LHCN-M2 (cell line): ENCODE results near the gene RHOA. TPM values are rescaled to one million over a fixed set of nuclear protein-coding genes. Genes with fewer than 3 reads are reported as not detected.
"Not testable (repeated sequence)": the region's sequence is repeated elsewhere in the genome, so short reads cannot be mapped to it uniquely, and the experiment has no call there.

ENCODE experiments used
- DNase-seq: peaks from one replicate; pipeline ENCODE4 v3.0.0-alpha.2; 2012; ENCODE audit warnings: low read depth
- total RNA-seq: library from RNA; depleted of rRNA; stranded (reverse); fragments of >200 nt; gene quantifications from 2 replicates; pipeline ENCODE4 v1.2.3, GENCODE V29; 2014

The RHOA gene
- total RNA-seq, 1 experiment from 2014 or later, result 706 TPM

DNA sequence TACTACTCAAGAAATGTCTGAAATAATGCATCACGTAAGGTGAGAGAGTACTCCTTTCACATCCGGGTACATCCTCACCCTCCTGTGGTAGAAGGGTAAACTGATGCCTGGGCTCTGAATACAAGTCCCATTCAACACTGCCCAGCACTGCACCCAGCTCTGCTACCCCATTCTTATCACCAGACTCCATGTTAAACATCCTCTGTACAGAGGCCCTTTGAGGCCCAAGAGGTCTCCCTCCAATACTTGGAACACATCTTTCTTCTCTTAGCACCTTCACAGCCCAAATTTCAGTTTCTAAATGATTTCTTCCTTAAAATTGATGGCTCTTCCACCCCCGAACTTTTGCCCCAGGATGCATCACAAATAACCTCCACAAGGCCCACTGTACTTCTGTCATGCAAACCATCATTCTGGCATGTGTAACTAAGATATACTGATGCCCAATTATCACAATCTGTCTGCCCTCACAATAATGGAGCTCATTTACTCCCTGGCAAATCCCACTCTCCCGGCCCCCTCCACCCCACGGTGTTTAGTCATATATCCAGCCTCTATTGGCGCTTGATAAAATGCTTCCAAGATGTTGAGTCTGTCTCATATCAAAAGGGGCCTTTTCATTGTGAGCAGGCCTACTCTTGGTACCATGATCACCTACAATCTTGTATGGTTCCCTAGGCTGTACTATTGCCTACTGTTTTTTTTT is 41.0 kb downstream of the RHOA start:
- DNase-seq, result no peak

GRCh38 chr3:49362561-49362960 is 49.2 kb downstream of the RHOA start:
- no peak for DNase-seq

DNA sequence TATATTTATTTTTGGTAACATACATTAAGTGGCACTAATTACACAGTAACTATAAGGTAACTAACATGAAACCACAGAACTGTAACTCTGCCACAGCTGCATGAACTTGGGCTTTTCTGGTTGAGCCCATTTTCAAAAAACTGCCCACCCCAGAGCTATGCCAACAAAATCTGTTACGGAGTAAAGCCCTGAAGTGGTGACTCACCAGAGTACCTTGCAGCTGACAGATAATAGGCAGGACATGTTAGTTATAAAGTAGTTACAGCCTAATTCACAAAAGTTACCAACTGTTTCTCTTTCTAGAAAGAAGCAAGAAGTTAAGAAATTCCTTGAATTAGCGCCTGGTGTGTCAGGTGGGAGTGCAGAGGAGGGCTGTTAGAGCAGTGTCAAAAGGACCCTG is 52.2 kb downstream of the RHOA start:
- peak; percentile 75 for DNase-seq

DNA sequence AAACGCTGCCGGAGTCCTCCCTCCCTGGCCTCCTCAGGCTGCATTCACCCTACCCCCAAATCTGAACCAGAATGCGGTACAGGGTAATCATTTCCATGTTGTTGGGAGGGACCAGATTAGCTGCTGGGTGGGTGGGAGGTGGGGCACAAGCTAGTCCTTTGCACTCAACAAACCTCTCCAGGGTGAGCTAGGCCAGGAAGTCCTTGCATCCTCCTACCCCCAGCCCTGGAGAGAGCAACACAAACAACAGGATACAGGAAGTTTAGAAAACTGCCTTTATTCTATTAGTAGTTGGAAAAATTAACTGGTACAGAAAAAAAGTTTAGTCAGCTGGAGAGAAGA is 52.9 kb downstream of the RHOA start:
- no peak for DNase-seq

- DNase-seq, result peak; percentile 96
Observed at GRCh38 chr3:49358217-49358883, 53.4 kb downstream of the RHOA start, which contains the start of gene GPX1. TSS of gene GPX1 (minus strand) at chr3:49358353. CDS start at chr3:49358278, 75 bp downstream.

- peak; percentile 90 for DNase-seq
Observed at GRCh38 chr3:49357443-49358216, 54.1 kb downstream of the RHOA start.

DNA sequence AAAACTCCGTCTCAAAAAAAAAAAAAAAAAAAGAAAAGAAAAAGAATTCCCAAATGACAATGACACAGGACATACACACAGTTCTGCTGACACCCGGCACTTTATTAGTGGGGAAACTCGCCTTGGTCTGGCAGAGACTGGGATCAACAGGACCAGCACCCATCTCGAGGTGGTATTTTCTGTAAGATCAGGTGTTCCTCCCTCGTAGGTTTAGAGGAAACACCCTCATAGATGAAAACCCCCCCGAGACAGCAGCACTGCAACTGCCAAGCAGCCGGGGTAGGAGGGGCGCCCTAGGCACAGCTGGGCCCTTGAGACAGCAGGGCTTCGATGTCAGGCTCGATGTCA is 54.7 kb downstream of the RHOA start:
- not testable (repeated sequence) for DNase-seq

GRCh38 chr3:49352890-49353421 is 58.8 kb downstream of the RHOA start:
- no peak for DNase-seq

DNA sequence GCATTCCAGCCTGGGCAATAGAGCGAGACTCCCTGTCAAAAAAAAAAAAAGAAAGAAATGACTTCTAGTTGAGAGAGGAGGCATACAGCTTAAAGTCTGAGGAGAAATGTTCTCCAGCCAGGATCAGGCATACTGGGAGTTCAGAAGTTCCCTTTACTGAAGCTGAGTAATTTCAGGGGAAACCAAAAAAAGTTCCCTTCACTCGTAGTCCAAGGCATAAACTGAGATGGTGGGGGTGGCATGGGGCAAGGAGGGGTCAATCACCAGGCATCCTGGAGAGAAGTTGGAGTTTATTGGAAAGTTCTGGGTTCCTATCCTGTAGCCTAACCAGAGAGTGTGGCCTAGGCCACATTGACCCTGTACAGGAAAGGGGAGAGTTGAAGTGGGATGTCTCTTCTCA is 59.5 kb downstream of the RHOA start:
- DNase-seq, result no peak

DNA sequence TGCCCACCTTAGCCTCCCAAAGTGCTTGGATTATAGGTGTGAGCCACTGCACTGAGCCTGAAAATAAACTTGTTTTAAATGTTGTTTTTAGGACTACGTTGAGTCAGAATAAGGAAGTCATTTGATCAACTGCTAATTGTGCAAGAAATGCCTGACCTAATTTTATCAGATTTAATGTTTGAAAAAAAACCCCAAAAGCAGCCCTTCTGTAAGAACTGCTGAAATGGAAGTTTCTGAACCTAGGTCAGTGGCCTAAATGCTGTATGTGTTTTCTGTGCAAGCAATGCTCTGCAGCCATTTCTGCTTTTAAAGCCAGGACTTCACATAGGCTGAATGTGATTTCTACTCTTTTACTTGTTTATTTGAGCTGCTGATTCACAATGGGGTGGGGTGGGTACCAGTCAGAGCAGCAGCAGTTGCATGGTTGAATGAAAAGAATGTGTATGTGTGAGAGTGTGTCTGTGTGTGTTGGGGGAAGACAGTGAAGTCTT is 60.2 kb downstream of the RHOA start:
- peak; percentile 86 for DNase-seq

- no peak for DNase-seq
Observed at GRCh38 chr3:49349348-49350114, 62.2 kb downstream of the RHOA start.

DNA sequence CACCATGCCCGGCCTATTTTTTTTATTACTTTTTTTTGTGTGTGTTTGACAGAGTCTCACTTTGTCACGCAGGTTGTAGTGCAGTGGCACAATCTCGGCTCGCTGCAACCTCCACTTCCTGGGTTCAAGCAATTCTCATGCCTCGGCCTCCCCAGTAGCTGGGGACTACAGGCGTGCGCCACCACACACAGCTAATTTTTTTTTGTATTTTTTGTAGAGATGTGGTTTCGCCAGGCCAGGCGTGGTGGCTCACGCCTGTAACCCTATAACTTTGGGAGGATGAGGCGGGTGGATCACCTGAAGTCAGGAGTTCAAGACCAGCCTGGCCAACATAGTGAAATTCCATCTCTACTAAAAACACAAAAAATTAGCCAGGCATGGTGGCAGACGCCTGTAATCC is 63.4 kb downstream of the RHOA start:
- not testable (repeated sequence) for DNase-seq

- DNase-seq, result peak; percentile 74
Observed at GRCh38 chr3:49346797-49347251, 65.0 kb downstream of the RHOA start.

DNA sequence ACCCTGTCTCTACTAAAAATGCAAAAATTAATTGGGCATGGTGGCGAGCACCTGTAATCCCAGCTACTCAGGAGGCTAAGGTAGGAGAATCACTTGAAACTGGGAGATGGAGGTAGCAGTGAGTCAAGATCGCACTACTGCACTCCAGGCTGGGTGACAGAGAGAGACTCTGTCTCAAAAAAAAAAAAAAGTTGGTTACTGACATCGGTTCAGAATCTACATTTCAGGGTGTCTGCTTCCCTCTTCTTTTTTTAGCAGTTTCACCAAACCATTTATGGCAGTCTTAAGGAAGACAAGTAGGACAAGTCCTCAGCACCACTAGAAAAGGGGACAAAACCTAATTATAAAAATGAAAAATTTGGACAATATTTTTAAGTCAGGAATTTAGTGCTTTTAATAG is 68.6 kb downstream of the RHOA start:
- no peak for DNase-seq

DNA sequence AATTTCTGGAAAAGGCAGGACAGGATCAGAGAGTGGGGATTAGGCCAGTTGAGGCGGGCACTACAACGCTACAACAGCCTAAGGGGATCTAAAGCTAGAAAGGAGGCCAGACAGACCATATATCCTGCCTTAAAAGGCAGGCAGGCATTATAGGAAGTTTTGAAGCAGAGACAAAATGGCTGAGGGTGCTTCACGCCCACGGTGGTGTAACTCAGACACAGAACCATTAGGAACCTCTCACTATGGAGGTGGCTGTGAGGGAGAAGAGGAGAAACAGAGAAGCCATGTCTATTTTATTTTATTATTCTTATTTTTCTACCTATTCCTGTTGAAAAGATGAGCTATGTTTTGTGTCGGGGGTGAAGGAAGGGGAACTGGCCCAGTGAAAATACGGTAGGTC is 69.8 kb downstream of the RHOA start:
- DNase-seq, result no peak

- DNase-seq, result peak; percentile 87
Observed at GRCh38 chr3:49339941-49340800, 71.6 kb downstream of the RHOA start, which contains the start of gene USP4. TSS of gene USP4 (minus strand) at chr3:49340053. CDS start at chr3:49340024, 29 bp downstream.

- DNase-seq, result no peak
Observed at GRCh38 chr3:49339581-49339940, 72.2 kb downstream of the RHOA start.

DNA sequence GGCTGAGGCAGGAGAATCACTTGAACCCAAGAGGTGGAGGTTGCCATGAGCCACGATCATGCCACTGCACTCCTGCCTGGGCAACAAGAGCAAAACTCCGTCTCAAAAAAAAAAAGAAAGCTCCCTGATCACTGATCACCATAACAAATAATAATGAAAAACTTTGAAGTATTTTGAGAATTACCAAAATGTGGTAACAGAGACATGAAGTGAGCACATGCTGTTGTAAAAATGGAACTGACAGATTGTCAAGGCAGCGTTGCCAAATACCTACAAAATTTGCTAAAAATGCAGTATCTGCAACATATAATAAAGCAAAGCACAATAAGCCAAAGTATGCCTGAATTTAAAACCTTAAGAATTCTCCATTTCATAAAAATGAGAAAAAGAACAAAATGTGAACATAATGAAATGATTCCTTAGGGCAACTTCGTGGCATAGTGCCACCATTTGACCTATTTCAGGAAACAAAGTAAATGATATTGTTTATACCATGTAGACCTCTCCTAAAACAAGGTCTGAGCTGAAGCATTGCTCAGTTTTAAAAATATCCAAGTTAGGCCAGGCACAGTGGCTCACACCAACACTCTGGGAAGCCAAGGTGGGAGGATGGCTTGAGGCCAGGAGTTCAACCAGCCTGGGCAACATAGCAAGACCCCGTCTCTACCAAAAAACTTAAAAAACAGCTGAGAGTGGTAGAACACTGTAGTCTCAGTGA is 77.7 kb downstream of the RHOA start:
- DNase-seq, result no peak

- no peak for DNase-seq
Observed at GRCh38 chr3:49333091-49333490, 78.7 kb downstream of the RHOA start.

DNA sequence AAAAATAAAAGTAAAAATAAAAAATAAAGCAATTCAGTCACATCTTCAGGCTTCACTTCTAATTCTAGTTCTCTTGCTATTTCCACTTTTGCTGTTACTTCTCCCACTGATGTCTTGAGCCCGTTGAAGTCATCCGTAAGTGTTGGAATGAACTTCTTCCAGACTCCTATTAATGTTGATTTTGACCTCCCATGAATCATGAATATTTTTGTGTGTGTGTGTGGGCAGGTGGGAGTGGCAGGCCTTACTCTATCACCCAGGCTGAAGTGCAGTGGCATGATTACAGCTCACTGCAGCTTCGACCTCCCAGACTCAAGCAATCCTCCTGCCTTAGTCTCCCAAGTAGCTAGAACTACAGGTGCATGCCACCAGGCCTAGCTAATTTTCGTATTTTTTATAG is 82.6 kb downstream of the RHOA start:
- DNase-seq, result no peak
